A673 (cell line): ENCODE measurements around the gene CABP4.

ENCODE experiments used
- CTCF ChIP-seq: fragments of 300-800, 200-600 bp; sonication (generic); conservative IDR thresholded peaks from 2 replicates; pipeline ENCODE4 v1.5.1; 2017; ENCODE audit warnings: low read depth, mild to moderate bottlenecking, antibody characterized with exemption, low read length, moderate library complexity, mixed read lengths
- EZH2 ChIP-seq: fragments of 200-600 bp; sonication (generic); IDR thresholded peaks from 2 replicates; pipeline ENCODE4 v1.6.1; 2017; ENCODE audit warnings: borderline replicate concordance, low read depth, mild to moderate bottlenecking, mixed read lengths, antibody characterized with exemption, low read length; ENCODE audit not compliant: poor library complexity, severe bottlenecking

GRCh38 chr11:67469508-67469811 is 14.3 kb downstream of the CABP4 start:
- TF ChIP-seq CTCF (no peak; the same call in 1 of the 2 replicates), EZH2 (no peak)
